ENCODE measurements around the gene ATR. TPM values are rescaled to one million over a fixed set of nuclear protein-coding genes. Genes with fewer than 3 reads are reported as not detected.

Gene ATR
- total and polyA plus RNA-seq, 10 of the 15 experiments (the other 5 are each of a cell fraction or from before 2014, with no cell fraction given), result 21.0 to 41.5 (median 30.1) TPM

GRCh38 chr3:142596726-142597088, 18.2 kb upstream of the ATR start:
- FAIRE-seq, result no peak
- TF ChIP-seq KAT2A (conservative IDR thresholded peaks at IDR 0.05; ENCODE audit: control insufficient read depth, low read depth, low read length) (no peak), PAX5 (IDR thresholded peaks at IDR 0.05; ENCODE audit: borderline replicate concordance, low read depth, low read length) (no peak), NFYA (IDR thresholded peaks at IDR 0.05; ENCODE audit: borderline replicate concordance, low read depth, low read length) (no peak), TCF7 (IDR thresholded peaks at IDR 0.05; ENCODE audit: borderline replicate concordance) (no peak), RAD51 (IDR thresholded peaks at IDR 0.05) (no peak), FOXK2 (IDR thresholded peaks at IDR 0.05) (no peak), DPF2 (IDR thresholded peaks at IDR 0.05) (no peak), ATF2 (IDR thresholded peaks at IDR 0.05; ENCODE audit: low read length) (no peak), ZZZ3 (IDR thresholded peaks at IDR 0.05; ENCODE audit: control insufficient read depth, insufficient read length, low read depth) (no peak), YBX1 (IDR thresholded peaks at IDR 0.05) (no peak), RELB (IDR thresholded peaks at IDR 0.05; ENCODE audit: low read depth) (no peak), SPI1 (IDR thresholded peaks at IDR 0.05; ENCODE audit: borderline replicate concordance, insufficient read depth, low read depth, low read length) (no peak), RELA (IDR thresholded peaks at IDR 0.05; ENCODE audit: borderline replicate concordance, partially characterized antibody) (no peak), RUNX3 (IDR thresholded peaks at IDR 0.05; ENCODE audit: low read length) (no peak), TBL1XR1 (IDR thresholded peaks at IDR 0.05; ENCODE audit: low read depth, low read length) (no peak), MEF2A (IDR thresholded peaks at IDR 0.05; ENCODE audit: insufficient read depth, low read depth, low read length) (no peak)
- TF ChIP-seq, protein P1, sequence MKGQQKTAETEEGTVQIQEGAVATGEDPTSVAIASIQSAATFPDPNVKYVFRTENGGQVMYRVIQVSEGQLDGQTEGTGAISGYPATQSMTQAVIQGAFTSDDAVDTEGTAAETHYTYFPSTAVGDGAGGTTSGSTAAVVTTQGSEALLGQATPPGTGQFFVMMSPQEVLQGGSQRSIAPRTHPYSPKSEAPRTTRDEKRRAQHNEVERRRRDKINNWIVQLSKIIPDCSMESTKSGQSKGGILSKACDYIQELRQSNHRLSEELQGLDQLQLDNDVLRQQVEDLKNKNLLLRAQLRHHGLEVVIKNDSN (IDR thresholded peaks at IDR 0.05; ENCODE audit: borderline replicate concordance, extremely low read length, insufficient read depth, low read depth, low read length), result no peak
- TF ChIP-seq, protein P2, sequence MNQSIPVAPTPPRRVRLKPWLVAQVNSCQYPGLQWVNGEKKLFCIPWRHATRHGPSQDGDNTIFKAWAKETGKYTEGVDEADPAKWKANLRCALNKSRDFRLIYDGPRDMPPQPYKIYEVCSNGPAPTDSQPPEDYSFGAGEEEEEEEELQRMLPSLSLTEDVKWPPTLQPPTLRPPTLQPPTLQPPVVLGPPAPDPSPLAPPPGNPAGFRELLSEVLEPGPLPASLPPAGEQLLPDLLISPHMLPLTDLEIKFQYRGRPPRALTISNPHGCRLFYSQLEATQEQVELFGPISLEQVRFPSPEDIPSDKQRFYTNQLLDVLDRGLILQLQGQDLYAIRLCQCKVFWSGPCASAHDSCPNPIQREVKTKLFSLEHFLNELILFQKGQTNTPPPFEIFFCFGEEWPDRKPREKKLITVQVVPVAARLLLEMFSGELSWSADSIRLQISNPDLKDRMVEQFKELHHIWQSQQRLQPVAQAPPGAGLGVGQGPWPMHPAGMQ (IDR thresholded peaks at IDR 0.05; ENCODE audit: borderline replicate concordance), result no peak
- RAD21 ChIA-PET (ENCODE audit: unreplicated experiment), result no interaction called here
- intact Hi-C loops (cut with micrococcal nuclease; ENCODE audit: unreplicated experiment), result loop anchor here (1.0 kb wide), 1 partner anchor 18 kb away; the partner anchor contains the start of gene ATR
- CTCF ChIA-PET, result interaction anchor here (1.5 kb wide), 2 partner anchors 10 to 11 kb away, joined by 4 to 5 read pairs; no protein-coding TSS in a partner anchor
- Histone ChIP-seq H3K9ac (ENCODE audit: control insufficient read depth, insufficient read depth, low read length) (peak overlapping the region; percentile 74; the same call in 1 of the 2 replicates), H3K27ac (ENCODE audit: control insufficient read depth, insufficient read depth) (no peak overlapping the region), H3K79me2 (ENCODE audit: control insufficient read depth, insufficient read depth, low read length) (no peaks in the 10 kb centered on the region), H4K20me1 (ENCODE audit: control insufficient read depth, insufficient read depth) (no peaks in the 10 kb centered on the region), H3K4me1 (ENCODE audit: control insufficient read depth, insufficient read depth, low read length) (peaks cover 4% of the 10 kb centered on the region; the same call in 1 of the 2 replicates), H3K9me3 (replicated peaks; ENCODE audit: control insufficient read depth, insufficient read depth, low read length) (no peaks in the 10 kb centered on the region), H3K4me2 (ENCODE audit: control insufficient read depth, insufficient read depth) (peak overlapping the region; percentile 97), H2AFZ (ENCODE audit: control insufficient read depth, low read depth, low read length) (peak overlapping the region; percentile 100), H3K36me3 (ENCODE audit: control insufficient read depth in 2 of 2, insufficient read depth in 2 of 2, low read length in 1 of 2) (no peaks in the 10 kb centered on the region), H3K4me3 (peak overlapping the region; percentile 79), H3K27me3 (replicated peaks in 1 of 2; ENCODE audit: control insufficient read depth in 2 of 2, insufficient read depth in 2 of 2, low read length in 1 of 2) (no peaks in the 10 kb centered on the region)
- no peak for ATAC-seq
- in situ Hi-C loops (cut with MboI), result no loop called here
- SMC1A ChIA-PET (ENCODE audit: uncharacterized antibody, unreplicated experiment), result no interaction called here
- POLR2A ChIA-PET, result interaction anchor here (1.2 kb wide), 1 partner anchor 18 kb away, joined by 3 read pairs; the partner anchor contains the start of gene ATR
- WGBS (ENCODE audit: insufficient coverage, insufficient replicate concordance, low lambda C conversion rate, missing lambda C conversion rate), result 61% methylated on average over 5 of the region's 5 CpGs
- BruUV-seq (replicated peaks), result no TSS peak
- DNase-seq (ENCODE audit: low read depth, low spot score), result no peak
